GM21390 (cell line): Measurements from ENCODE around the gene GSX1.
"Not testable (repeated sequence)": the region's sequence is repeated elsewhere in the genome, so short reads cannot be mapped to it uniquely, and the experiment has no call there.

Experiments used
- ATAC-seq: cut with Tn5 transposase; IDR thresholded peaks from one replicate; pipeline ENCODE4 v1.9.1; 2021; ENCODE audit not compliant: unreplicated experiment

The GSX1 gene

GRCh38 chr13:27792393-27793218 is at the start of gene GSX1:
Gene GSX1, plus strand, starts transcription at chr13:27792483. Its CDS starts 208 bp downstream, at chr13:27792691.
- ATAC-seq: no peak

GRCh38 chr13:27744801-27745200 is 47.5 kb upstream of the GSX1 start:
- no peak for ATAC-seq

GRCh38 chr13:27745301-27745700 is 47.0 kb upstream of the GSX1 start:
- ATAC-seq: no peak

- ATAC-seq: not testable (repeated sequence)
These were observed 44.1 kb upstream of the GSX1 start for GRCh38 chr13:27748143-27748542.

- no peak for ATAC-seq
These were observed 40.2 kb upstream of the GSX1 start for GRCh38 chr13:27751953-27752532.

- no peak for ATAC-seq
These were observed 26.6 kb upstream of the GSX1 start for GRCh38 chr13:27765650-27766049.

- ATAC-seq: no peak
These were observed 21.5 kb upstream of the GSX1 start for GRCh38 chr13:27770809-27771208.

GRCh38 chr13:27772651-27773425 is 19.4 kb upstream of the GSX1 start:
- no peak for ATAC-seq

- ATAC-seq: no peak
These were observed 18.1 kb upstream of the GSX1 start for GRCh38 chr13:27774169-27774568.

- no peak for ATAC-seq
These were observed 17.6 kb upstream of the GSX1 start for GRCh38 chr13:27774651-27775050.

GRCh38 chr13:27775943-27776342 is 16.3 kb upstream of the GSX1 start:
- ATAC-seq: no peak

GRCh38 chr13:27782151-27782550 is 10.1 kb upstream of the GSX1 start:
- no peak for ATAC-seq

- no peak for ATAC-seq
These were observed 9.2 kb upstream of the GSX1 start for GRCh38 chr13:27783111-27783510.

- no peak for ATAC-seq
These were observed 4.0 kb upstream of the GSX1 start for GRCh38 chr13:27788271-27788670.

- ATAC-seq: no peak
These were observed 3.2 kb upstream of the GSX1 start for GRCh38 chr13:27789153-27789494.

- no peak for ATAC-seq
These were observed 2.6 kb upstream of the GSX1 start for GRCh38 chr13:27789495-27790303.

GRCh38 chr13:27790523-27790922 is 1.8 kb upstream of the GSX1 start:
- no peak for ATAC-seq

GRCh38 chr13:27791146-27791900 is 960 bp upstream of the GSX1 start:
- no peak for ATAC-seq

- no peak for ATAC-seq
These were observed 336 bp upstream of the GSX1 start for GRCh38 chr13:27791901-27792392.
